HEK293 (cell line): ENCODE results near the gene R3HDM4.

Experiments used
- ZBTB7A ChIP-seq: fragments of 450-650 bp; formaldehyde crosslinking; IDR thresholded peaks from 2 replicates; pipeline ENCODE4 v1.5.1; 2016; ENCODE audit warnings: low read depth, missing biosample characterization, missing genetic modification characterization
- ZNF341 ChIP-seq: fragments of 450-650 bp; formaldehyde crosslinking; IDR thresholded peaks from 2 replicates; pipeline ENCODE4; 2016; ENCODE audit warnings: low read depth, missing biosample characterization, missing genetic modification characterization
- ZNF558 ChIP-seq: fragments of 450-650 bp; formaldehyde crosslinking; IDR thresholded peaks from 2 replicates; pipeline ENCODE4 v1.5.1; 2016; ENCODE audit warnings: missing biosample characterization, missing genetic modification characterization
- ZSCAN30 ChIP-seq: fragments of 450-650 bp; IDR thresholded peaks from 2 replicates; pipeline ENCODE4 v1.5.1; 2018; ENCODE audit warnings: missing biosample characterization, mild to moderate bottlenecking, missing genetic modification characterization, moderate library complexity
- TF ChIP-seq, protein P1 (sequence below): fragments of 450-650 bp; formaldehyde crosslinking; IDR thresholded peaks from 2 replicates; pipeline ENCODE4 v1.5.1; 2016; ENCODE audit warnings: missing biosample characterization, missing genetic modification characterization

DNA sequence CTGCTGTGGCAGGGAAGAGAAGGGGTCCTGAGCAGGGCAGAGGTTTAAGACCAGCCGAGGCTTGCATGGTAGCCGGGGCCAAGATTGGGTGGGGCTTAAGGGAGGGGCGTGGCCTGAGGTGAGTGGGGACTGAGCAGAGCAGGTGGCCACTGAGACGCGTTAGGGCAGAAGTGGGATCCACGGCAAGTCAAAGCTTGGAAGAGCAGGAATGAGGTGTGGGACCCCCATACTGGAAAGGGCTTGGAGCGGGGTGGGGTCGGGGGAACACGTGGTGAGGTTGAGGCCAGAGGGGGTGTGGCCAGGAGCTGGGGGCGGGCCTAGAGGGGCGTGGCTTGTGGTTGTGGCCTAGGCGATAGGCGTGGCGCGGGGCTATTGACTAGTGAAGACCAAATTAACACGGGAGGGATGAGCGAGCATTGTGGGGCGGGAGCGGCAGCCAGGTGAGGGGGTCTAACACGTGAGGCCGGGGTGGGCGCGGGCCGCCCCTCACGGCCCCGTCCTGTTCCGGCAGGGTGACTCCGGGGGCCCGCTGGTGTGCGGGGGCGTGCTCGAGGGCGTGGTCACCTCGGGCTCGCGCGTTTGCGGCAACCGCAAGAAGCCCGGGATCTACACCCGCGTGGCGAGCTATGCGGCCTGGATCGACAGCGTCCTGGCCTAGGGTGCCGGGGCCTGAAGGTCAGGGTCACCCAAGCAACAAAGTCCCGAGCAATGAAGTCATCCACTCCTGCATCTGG, 50.3 kb downstream of the R3HDM4 start:
- TF ChIP-seq ZSCAN30 (tag by site-specific recombination) (no peak), ZNF558 (no peak), ZNF341 (tag by site-specific recombination) (no peak), ZBTB7A (tag by site-specific recombination) (no peak)
- TF ChIP-seq, protein P1, sequence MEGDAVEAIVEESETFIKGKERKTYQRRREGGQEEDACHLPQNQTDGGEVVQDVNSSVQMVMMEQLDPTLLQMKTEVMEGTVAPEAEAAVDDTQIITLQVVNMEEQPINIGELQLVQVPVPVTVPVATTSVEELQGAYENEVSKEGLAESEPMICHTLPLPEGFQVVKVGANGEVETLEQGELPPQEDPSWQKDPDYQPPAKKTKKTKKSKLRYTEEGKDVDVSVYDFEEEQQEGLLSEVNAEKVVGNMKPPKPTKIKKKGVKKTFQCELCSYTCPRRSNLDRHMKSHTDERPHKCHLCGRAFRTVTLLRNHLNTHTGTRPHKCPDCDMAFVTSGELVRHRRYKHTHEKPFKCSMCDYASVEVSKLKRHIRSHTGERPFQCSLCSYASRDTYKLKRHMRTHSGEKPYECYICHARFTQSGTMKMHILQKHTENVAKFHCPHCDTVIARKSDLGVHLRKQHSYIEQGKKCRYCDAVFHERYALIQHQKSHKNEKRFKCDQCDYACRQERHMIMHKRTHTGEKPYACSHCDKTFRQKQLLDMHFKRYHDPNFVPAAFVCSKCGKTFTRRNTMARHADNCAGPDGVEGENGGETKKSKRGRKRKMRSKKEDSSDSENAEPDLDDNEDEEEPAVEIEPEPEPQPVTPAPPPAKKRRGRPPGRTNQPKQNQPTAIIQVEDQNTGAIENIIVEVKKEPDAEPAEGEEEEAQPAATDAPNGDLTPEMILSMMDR (tag by site-specific recombination): no peak
